HL-60 (cell line): Measurements from ENCODE around the gene SPATA17.

Source experiments
- DNase-seq, 2 experiments: peaks; one replicate each; pipeline ENCODE4 v3.0.0-alpha.2; 2010 to 2020; ENCODE audit warnings: low read depth in 1 of 2, low spot score in 1 of 2
- H3K27ac ChIP-seq: fragments of 250-450 bp; sonication (Bioruptor Pico); replicated peaks from 2 replicates; pipeline ENCODE4 v1.5.1; 2020; ENCODE audit warnings: mild to moderate bottlenecking, moderate library complexity
- H3K27me3 ChIP-seq: fragments of 250-450 bp; sonication (Bioruptor Pico); 2 replicates; pipeline ENCODE4 v1.5.1; 2021; ENCODE audit warnings: mild to moderate bottlenecking, moderate library complexity; ENCODE audit not compliant: insufficient read depth, poor library complexity, severe bottlenecking
- H3K4me3 ChIP-seq: replicated peaks from 2 replicates; pipeline ENCODE4 v1.5.1; 2011; ENCODE audit warnings: mild to moderate bottlenecking, control low read depth, low read length; ENCODE audit not compliant: insufficient read depth
- GABPA ChIP-seq: IDR thresholded peaks from 2 replicates; pipeline ENCODE4 v1.6.1; 2012; ENCODE audit warnings: low read depth
- POLR2AphosphoS5 ChIP-seq: IDR thresholded peaks from 2 replicates; pipeline ENCODE4 v1.6.1; 2012; ENCODE audit warnings: low read depth
- SPI1 ChIP-seq: IDR thresholded peaks from 2 replicates; pipeline ENCODE4 v1.6.1; 2012; ENCODE audit warnings: low read depth, mild to moderate bottlenecking, borderline replicate concordance
- TF ChIP-seq, protein P1 (sequence below): IDR thresholded peaks from one replicate; pipeline ENCODE4 v1.5.1; 2011; ENCODE audit warnings: low read length, control low read depth, inconsistent platforms; ENCODE audit not compliant: insufficient read depth
- TF ChIP-seq, protein P2 (sequence below): IDR thresholded peaks from 2 replicates; pipeline ENCODE4 v1.6.1; 2012; ENCODE audit warnings: low read depth; ENCODE audit not compliant: insufficient replicate concordance

The SPATA17 gene

DNA sequence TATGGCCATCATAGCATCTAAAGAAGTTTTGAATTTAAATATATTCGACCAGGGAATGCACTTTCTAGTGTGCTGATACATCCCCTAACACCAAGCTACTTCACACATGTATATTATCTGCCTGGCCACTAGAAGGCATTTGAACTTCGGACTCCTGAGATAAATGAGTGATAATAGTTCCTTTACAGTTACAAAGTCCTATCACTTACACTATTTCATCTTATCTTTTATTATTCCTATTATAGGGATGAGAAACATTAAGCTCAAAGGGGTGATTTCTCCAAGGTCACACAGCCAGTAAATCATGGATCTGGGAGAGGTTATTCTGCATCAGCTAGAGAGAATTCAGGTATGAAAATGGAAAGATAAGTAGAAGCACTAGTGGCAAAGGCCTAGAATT is 40.5 kb upstream of the SPATA17 start:
- TF ChIP-seq POLR2AphosphoS5, result no peak
- TF ChIP-seq, protein P1, sequence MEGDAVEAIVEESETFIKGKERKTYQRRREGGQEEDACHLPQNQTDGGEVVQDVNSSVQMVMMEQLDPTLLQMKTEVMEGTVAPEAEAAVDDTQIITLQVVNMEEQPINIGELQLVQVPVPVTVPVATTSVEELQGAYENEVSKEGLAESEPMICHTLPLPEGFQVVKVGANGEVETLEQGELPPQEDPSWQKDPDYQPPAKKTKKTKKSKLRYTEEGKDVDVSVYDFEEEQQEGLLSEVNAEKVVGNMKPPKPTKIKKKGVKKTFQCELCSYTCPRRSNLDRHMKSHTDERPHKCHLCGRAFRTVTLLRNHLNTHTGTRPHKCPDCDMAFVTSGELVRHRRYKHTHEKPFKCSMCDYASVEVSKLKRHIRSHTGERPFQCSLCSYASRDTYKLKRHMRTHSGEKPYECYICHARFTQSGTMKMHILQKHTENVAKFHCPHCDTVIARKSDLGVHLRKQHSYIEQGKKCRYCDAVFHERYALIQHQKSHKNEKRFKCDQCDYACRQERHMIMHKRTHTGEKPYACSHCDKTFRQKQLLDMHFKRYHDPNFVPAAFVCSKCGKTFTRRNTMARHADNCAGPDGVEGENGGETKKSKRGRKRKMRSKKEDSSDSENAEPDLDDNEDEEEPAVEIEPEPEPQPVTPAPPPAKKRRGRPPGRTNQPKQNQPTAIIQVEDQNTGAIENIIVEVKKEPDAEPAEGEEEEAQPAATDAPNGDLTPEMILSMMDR, result no peak
- TF ChIP-seq, protein P2, sequence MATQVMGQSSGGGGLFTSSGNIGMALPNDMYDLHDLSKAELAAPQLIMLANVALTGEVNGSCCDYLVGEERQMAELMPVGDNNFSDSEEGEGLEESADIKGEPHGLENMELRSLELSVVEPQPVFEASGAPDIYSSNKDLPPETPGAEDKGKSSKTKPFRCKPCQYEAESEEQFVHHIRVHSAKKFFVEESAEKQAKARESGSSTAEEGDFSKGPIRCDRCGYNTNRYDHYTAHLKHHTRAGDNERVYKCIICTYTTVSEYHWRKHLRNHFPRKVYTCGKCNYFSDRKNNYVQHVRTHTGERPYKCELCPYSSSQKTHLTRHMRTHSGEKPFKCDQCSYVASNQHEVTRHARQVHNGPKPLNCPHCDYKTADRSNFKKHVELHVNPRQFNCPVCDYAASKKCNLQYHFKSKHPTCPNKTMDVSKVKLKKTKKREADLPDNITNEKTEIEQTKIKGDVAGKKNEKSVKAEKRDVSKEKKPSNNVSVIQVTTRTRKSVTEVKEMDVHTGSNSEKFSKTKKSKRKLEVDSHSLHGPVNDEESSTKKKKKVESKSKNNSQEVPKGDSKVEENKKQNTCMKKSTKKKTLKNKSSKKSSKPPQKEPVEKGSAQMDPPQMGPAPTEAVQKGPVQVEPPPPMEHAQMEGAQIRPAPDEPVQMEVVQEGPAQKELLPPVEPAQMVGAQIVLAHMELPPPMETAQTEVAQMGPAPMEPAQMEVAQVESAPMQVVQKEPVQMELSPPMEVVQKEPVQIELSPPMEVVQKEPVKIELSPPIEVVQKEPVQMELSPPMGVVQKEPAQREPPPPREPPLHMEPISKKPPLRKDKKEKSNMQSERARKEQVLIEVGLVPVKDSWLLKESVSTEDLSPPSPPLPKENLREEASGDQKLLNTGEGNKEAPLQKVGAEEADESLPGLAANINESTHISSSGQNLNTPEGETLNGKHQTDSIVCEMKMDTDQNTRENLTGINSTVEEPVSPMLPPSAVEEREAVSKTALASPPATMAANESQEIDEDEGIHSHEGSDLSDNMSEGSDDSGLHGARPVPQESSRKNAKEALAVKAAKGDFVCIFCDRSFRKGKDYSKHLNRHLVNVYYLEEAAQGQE, result no peak
- TF ChIP-seq GABPA, result no peak
- TF ChIP-seq SPI1, result no peak

GRCh38 chr1:217599154-217599553 is 32.0 kb upstream of the SPATA17 start:
- TF ChIP-seq, protein P1, result no peak
- TF ChIP-seq GABPA, result no peak
- TF ChIP-seq SPI1, result no peak
- TF ChIP-seq POLR2AphosphoS5, result no peak
- TF ChIP-seq, protein P2, result no peak
- no peaks in the 10 kb centered on the region for H3K27me3 ChIP-seq
- no peak overlapping the region for H3K27ac ChIP-seq
- DNase-seq, result no peak
- H3K4me3 ChIP-seq, result no peak overlapping the region

More for the DNA sequence above, 40.5 kb upstream of the SPATA17 start:
- Histone ChIP-seq H3K27ac (no peak overlapping the region), H3K27me3 (no peaks in the 10 kb centered on the region), H3K4me3 (no peak overlapping the region)
- DNase-seq, result no peak

GRCh38 chr1:217602380-217602779 is 28.8 kb upstream of the SPATA17 start:
- DNase-seq, result no peak
- no peak overlapping the region for H3K4me3 ChIP-seq
- no peaks in the 10 kb centered on the region for H3K27me3 ChIP-seq
- no peak overlapping the region for H3K27ac ChIP-seq
- TF ChIP-seq, protein P2, result no peak
- TF ChIP-seq GABPA (no peak), SPI1 (no peak), POLR2AphosphoS5 (no peak)
- TF ChIP-seq, protein P1, result no peak
